Ramos (cell line): ENCODE data around the gene LTBP2.

Source experiments
- in situ Hi-C: fragments of 300-500 bp; cut with MboI; formaldehyde crosslinking; loops from one replicate; pipeline ENCODE4 v1.14.3; 2022; ENCODE audit warnings: low sequenced_read_pairs; ENCODE audit not compliant: unreplicated experiment

Gene LTBP2

DNA sequence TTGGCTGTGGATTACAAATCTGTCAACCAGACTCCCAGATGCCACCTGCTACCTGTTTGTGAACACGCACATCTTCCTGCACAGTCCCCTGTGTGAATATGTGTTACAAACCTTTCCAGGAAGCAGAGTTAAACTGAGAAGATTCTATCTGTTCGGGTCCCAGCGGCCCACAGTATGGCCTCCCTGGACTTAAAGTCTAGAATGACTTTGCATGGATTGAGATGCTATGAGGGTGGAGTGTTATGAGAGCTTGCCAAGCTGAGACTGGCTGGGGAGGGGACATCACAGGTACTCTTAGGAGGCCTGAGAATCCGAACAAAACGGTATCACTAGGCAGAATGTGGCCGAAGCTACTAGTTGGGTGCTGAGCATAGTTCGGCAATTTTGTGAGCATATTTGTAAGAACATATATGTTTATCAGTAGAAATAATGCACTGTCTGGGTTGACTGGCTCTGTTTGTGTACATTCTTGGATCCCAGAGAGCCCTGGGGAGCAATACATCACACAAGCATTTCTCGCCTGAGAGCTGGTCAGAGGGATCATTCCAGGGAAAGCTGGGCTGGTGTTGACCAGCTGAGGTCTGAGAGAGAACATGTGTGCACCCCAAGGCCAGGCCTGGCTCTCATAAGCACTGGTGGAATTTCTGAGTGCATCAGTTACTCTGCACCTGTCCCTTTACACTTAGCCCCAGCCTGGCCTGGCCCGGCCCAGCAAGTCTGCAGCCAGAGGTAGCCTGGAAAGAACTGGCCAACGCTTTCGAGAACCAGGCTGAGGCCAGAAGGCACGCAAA, 29.8 kb upstream of the LTBP2 start:
- in situ Hi-C loops: no loop called here

GRCh38 chr14:74638966-74639365, 26.9 kb upstream of the LTBP2 start:
- in situ Hi-C loops: no loop called here

DNA sequence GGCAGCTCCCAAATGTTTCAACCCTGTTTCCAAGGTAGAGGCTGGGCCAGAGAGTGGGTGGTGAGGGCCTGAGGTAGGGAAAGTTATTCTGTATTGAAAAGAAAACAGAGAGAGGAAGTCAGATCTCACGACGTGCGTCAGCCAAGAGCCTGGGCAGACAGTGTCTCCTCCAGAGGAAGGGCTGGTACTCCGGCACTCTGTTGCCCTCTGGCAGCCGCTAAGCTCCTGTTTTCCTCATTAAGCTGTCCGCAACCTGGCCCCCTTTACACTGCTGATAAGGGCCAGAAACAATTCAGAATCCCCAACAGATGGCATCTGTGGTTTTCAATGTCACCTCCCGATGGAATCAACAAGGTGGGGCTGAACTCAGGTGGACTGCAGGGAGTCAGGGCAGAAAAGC, 26.0 kb upstream of the LTBP2 start:
- in situ Hi-C loops: no loop called here

GRCh38 chr14:74637178-74637550, 25.1 kb upstream of the LTBP2 start:
- in situ Hi-C loops: no loop called here

GRCh38 chr14:74636424-74637177, 24.6 kb upstream of the LTBP2 start:
- in situ Hi-C loops: no loop called here

- in situ Hi-C loops: no loop called here
Measured at GRCh38 chr14:74635847-74636246, 23.8 kb upstream of the LTBP2 start.

- in situ Hi-C loops: no loop called here
Measured at GRCh38 chr14:74634964-74635363, 22.9 kb upstream of the LTBP2 start.

- in situ Hi-C loops: no loop called here
Measured at GRCh38 chr14:74634481-74634880, 22.4 kb upstream of the LTBP2 start.

DNA sequence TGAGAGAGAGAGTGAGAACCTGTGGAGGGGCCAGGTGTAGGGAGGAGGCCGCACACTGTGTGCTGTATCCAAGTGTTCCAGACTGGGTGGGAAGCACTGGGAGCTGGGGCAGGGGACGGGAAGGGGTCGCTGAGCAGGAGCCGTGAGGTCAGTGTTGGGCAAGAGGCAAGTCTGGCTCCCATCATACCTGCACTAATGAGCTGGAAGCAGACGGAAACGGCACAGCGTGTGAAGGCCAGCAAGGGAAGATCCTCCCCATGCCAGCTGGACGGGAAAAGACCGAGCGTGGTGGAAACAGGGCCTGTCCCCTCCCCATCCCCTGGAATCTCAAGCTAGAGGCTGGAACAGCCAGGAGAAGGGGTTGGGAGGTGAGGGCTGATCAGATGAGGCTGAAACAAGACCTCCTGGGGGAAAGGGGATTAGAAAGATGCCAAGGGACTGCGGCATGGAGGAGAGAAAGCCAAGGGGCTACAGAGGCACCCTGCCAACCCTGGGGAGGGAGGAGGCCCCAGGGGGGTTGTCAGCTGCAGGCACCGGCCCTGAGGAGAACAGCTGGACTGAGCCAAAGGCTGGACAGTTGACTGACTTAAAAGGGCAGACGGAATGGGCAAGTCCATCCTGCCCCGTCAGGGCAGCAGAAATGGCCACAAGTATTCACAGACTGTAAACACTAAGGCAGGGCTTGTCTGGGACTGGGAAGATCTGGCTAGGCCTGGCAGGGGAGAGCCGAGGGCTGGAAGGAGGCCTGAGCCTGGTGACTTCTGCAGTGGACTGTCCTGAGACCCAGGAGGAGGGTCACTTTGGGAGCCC, 19.0 kb upstream of the LTBP2 start:
- in situ Hi-C loops: no loop called here

GRCh38 chr14:74628418-74628817, 16.4 kb upstream of the LTBP2 start:
- in situ Hi-C loops: no loop called here

DNA sequence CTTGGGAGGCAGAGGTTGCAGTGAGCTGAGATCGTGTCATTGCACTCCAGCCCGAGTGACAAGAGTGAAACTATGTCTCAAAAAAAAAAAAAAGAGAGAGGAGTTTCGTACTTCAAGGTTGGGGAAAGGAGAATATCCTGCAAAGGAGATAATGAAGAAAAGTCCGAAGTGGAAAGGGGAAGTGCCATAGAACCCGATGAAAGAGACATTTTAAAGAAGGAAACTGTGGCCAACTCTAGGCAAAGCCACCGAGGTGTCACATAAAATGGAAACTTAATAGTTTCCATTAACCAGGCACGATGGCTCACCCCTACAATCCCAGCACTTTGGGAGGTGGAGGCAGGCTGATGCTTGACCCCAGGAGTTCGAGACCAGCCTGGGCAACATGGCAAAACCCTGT, 15.0 kb upstream of the LTBP2 start:
- in situ Hi-C loops: no loop called here

- in situ Hi-C loops: no loop called here
Measured at GRCh38 chr14:74622257-74622656, 10.2 kb upstream of the LTBP2 start.

DNA sequence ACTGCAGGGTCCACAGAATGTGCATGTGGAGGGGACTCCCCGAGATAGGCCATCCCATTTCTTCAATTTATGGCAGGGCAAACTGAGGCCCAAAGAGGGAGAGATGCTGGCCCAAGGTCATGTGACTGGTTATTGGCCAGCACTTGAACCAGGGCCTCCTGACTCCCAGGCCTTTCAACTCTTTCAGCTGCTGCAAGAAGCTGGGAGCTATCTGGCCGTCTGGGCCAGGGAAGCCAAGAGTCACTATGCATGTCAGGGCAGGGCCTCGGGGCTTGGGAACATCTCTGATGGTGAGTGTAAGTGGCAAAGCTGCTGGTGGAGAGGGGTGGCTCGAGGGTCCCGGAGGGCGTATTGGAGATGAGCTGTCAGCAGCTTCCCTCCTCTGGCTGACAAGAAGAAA, 9.5 kb upstream of the LTBP2 start:
- in situ Hi-C loops: no loop called here

DNA sequence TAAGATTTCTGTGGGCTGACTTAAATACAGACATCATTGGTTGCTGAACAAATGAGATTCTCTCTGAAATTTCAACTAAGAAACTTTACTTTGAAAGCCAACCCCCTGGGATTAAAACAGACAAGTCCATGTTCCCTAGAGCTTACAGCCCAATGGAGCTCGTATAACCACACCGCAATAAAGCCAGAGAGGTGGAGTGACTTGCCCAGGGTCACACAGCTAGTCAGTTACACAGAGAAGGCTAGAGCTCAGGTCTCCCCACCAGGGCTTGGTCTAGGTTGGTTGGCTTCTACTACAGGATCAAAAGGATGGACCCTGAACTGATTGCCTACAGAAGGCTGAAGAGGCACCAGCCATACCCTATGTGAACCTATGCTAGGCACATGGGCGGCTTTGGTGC, 8.9 kb upstream of the LTBP2 start:
- in situ Hi-C loops: no loop called here

GRCh38 chr14:74620497-74620921, 8.5 kb upstream of the LTBP2 start:
- in situ Hi-C loops: no loop called here

DNA sequence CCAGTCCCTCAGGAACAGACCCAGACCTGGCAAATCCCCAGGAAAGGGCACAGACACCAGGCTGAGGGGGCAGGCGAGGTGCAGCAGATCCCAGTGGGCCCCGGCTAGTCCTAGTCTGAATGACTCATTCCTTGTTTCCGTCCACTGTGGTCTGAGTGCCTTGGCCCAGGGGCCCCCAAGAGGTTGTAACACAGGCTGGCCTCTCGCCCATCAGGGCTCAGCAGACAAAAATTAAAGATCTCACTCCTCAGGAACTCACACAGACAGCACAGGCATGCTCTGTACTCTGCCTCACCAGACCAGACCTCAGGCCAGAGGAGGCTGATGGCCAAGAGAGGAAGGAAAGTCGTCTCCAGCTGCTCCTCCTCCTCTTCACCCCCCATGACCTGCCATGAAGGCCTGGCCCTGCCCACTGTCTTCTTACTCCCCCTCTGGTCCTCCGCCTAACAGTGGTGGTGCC, 7.7 kb upstream of the LTBP2 start:
- in situ Hi-C loops: no loop called here

DNA sequence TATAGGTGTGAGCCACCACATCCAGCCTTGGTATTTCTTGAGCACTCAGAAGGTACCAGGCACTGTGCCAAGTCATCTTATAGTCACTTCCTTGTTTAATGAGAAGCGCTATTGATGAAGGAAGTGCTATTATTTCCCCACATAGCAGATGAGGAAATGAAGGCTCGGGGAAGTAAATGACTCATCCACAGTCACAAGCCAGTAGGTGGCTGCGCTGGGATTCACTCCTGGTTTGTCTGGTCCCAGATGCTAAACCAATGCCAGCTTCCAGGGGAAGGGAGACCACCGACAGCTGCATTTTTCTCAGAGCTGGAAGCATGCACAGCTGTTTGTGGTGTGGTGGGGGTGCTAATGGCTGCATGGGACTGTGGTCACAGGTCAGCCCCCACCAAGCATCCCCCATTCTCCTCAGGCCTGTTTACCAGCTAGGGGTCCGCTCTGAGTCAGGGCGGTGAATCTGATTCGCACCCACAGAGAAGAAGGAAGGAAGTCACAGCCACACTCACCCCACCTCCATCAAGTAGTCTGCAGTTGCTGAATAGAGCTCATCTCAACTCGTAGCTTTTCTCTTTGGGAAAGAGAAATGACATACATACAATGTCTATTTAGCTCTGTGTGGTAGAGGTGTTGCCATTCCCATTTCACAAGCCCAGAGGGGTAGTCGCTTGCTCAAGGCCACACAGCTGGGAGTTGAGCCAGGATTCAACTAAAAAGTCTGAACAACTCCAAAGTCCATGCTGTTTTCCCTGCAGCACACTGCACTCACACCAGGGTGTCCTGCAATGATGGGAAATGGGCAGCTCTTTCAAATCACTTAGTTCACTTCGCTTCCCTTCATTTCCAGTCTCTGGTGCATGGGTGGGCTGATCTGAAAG, 6.3 kb upstream of the LTBP2 start:
- in situ Hi-C loops: no loop called here

- in situ Hi-C loops: no loop called here
Measured at GRCh38 chr14:74616996-74617700, 5.1 kb upstream of the LTBP2 start.

GRCh38 chr14:74616507-74616906, 4.5 kb upstream of the LTBP2 start:
- in situ Hi-C loops: no loop called here
